GM19023 (cell line): ENCODE results near the gene KIAA1217.
"Not testable (repeated sequence)": the region's sequence is repeated elsewhere in the genome, so short reads cannot be mapped to it uniquely, and the experiment has no call there.

Experiments
- ATAC-seq: cut with Tn5 transposase; IDR thresholded peaks from one replicate; pipeline ENCODE4 v1.9.1; 2021; ENCODE audit warnings: mild to moderate bottlenecking, moderate library complexity; ENCODE audit not compliant: unreplicated experiment

KIAA1217 gene

DNA sequence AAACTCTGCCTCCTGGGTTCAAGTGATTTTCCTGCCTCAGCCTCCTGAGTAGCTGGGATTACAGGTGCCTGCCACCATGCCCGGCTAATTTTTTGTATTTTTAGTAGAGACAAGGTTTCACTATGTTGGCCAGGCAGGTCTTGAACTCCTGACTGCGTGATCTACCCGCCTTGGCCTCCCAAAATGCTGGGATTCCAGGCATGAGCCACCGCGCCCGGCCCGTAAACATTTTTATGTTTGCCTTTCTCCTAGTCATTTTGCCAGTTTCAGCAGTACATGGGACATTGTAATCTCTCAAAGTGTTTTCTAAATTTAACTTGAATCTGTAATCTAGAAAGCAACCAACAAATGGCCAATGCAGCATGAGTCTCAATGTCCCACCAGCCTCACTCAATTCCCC lies 128.8 kb downstream of the KIAA1217 start:
- not testable (repeated sequence) for ATAC-seq

DNA sequence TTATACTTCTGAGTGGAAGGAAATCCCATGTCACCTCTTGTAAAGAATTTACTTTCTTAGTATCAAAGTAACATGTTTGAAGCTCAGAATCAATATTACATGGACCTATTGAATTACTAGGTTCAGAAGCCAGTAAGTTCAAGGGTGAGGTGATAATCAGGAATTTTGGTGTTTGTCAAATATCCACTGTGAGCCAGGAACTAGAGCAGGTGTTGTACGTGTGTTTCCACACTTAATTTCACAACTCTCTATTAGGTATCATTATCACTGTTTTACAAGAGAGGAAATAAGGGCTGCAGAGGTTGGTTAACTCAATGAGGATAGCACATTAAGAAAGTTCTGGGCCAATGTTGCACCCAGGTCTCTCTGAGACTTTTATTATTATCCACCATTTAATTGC lies 130.4 kb downstream of the KIAA1217 start:
- ATAC-seq: no peak

- no peak for ATAC-seq
Observed at GRCh38 chr10:24340446-24340845, 131.5 kb downstream of the KIAA1217 start.

GRCh38 chr10:24340883-24341282 lies 131.9 kb downstream of the KIAA1217 start:
- no peak for ATAC-seq

GRCh38 chr10:24341371-24341770 lies 132.4 kb downstream of the KIAA1217 start:
- ATAC-seq: no peak

DNA sequence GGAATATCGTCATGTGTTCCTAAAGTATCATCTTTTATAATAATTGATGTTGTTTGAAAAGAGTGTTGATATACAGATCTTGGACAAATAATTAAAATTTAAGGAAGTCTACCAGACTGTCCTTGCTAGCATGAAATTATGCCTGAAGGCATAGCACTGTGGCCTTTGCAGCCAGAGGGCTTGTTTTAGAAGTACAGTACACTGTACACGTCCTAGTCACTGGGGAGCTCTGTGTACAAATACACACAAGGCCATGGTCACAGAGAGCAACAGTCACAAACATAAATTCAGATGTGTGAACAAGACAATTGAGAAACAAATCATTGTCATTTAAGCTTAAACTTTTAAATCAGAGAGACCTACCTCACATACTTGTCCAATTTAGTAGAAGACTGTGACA lies 133.0 kb downstream of the KIAA1217 start:
- ATAC-seq: no peak

DNA sequence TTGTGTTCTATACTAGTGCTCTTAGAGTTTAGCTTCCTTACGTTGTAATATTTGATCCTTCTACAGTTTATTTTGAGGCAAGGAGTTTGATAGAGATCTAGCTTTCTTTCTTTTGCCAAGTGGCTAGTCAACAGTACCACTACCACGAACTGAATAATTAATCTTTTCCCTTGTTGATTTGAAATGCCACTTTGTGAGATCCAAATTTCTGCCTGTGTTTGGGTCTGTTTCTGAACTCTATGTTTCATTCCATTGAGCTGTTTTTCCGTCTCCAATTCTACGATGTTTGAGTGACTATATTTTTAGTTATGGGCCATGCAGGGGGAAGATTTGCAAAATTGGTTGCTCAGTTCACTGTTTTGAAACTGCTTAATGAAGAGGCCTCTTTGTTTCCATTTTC lies 134.7 kb downstream of the KIAA1217 start:
- no peak for ATAC-seq

DNA sequence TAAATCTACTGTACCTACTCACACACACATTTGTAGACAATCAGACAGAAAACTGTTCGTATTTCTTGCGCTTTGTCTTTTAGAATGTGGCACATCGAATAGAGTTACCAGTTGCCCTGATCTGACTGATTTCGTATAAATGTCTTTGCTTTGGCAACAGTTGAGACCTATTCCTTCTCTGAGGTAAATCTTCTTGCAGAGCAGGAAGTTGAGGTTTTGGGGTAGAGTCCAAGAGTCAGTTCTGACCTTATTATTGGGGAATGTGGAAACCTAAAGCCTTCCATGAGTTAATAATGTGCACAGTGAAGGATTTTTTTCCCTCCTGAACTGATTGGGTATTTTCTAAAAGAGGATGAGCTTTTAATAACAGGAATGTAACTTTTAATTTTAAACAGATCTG lies 135.3 kb downstream of the KIAA1217 start:
- no peak for ATAC-seq

DNA sequence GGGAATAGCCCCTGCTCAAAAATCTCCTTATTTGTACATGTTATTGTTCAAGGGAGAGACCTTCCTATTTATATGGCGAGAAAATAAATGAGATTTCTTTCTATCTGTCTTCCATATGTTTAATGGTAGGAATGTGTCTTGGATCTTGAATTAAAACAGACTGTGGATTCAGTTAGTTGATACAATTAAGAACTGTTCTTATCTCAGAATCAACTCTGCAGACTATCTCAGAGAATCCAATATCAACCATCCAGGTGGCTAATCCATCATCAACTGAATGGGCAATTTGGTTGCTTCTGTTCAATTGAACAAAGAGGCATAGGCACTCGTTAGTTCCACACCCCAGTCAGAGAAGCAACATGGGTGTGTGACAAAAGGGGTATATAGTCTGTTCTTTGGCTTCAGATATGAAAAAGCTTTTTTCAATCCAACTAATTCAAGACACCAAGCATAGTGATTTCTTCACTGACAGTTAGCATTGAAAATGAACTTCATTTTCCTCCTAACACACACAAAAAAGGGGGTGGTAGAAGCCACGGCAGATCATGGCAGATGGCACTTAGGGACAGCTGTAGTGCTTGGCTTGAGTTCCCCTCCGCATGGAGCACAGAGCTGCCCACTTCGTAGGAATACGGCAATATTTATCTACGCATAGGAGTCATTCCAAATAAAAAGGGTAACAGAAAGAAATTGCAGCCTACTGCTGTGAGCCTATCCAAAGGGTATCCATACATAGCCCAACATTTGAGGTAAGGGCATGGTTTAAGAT lies 135.9 kb downstream of the KIAA1217 start:
- ATAC-seq: no peak

DNA sequence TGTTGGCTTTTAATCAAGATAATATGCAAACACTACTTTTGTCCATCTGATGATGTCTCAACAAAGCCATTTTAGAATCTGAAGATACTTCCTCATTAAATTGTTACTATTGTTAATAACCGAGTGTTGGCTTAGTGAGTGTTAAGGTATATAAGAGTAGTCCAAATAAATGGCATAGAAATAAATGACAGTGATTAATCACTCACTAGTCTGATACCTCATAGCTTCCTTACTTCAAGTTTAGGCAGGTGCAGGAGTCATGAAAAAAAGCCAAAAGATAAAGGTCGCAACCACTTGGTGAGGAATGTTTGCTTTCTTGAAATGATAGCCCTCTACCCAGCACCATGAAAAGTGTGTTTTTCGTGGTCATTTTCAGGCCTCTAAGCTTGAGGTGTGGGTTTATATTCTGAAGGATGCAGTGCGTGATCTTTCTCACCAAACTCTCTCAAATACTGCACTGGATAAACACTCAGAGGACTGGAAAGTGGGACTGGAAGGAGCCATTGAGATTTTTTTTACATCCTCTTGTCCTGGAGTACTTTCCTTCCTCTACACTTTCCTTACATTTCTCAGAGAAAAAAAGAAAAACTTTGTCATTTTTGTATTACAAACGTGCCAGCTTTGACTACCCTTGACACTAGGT lies 138.1 kb downstream of the KIAA1217 start:
- ATAC-seq: no peak

- no peak for ATAC-seq
Observed at GRCh38 chr10:24349379-24350001, 140.6 kb downstream of the KIAA1217 start.

GRCh38 chr10:24350070-24350921 lies 141.4 kb downstream of the KIAA1217 start:
- ATAC-seq: no peak

GRCh38 chr10:24350922-24351225 lies 141.9 kb downstream of the KIAA1217 start:
- ATAC-seq: not testable (repeated sequence)

- ATAC-seq: no peak
Observed at GRCh38 chr10:24351961-24352360, 143.0 kb downstream of the KIAA1217 start.

- no peak for ATAC-seq
Observed at GRCh38 chr10:24352399-24352798, 143.5 kb downstream of the KIAA1217 start.

DNA sequence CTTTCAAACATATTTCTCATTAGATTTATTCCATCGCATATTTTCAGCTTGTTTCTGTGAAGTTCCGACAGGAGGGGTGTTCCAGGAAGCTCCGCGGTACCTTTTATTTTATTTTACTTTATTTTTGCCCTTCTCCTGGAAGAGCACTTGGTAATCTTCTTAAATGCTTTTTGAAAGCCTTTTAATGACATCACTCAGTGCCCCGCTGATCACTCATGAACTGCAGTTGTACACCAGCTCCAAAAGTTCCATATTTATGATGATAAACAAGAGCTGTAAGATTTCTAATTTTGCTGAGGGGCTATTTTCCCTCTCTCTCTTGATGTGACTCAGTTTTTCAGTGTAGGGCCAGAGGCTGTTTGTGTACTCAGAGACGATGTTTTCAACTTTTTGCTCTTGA lies 144.4 kb downstream of the KIAA1217 start:
- no peak for ATAC-seq

DNA sequence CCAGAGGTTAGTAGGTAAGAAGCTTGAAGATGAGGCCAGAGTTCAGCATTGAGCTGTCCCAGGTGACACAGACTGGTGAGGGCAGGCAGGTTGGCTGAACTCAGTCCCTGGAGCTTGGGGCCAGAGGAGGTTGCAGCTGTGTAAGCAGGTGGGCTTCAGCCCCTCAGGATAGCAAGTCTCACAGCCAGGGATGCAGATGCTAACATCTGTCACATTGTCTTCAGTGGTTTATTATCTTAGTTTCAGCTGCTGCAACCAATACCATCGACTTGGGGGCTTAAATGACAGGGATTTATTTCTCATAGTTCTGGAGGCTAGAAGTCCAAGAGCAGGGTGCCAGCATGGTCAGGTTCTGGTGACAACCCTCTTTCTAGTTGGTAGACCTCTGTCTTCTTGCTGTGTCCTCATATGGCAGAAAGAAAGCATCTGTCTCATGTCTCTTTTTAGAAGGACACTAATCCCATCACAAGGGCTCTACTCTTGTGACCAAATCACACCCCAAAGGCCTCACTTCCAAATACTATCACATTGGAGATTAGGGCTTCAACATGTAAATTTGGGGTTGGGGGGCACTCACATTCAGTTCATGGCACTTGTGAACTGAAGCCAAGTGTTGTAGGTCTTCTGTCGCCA lies 146.2 kb downstream of the KIAA1217 start:
- no peak for ATAC-seq

DNA sequence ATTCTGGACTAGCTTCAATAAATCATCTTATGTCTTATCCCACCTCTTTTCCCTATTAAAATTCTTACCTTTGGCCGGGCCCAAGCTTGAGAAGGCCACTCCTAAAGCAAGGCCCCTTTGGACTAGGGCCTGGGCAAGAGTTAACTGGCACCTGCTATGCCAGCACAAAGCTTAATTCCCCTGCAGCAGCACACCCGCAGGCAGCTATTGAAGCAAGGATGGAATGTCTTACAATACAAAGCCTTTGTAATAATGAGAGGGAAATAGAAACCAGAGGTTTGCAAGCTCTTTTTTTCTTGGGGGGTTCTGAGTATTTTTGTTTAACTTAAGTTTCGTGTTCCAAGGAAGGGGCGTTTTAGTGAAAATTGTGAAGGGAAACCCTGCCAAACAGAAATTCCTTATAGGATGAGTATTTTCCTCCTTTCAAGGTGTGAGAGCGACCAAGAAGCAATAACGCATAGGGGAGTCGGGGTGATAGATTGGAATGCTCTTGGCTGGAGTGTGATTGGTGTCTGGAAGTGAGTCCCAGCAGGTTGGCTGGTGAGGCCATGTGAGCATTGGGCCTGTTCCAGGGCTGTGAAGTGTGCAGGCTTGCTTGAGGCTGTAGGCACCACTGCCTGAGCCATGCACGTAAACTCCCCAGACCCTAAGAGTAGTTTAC lies 148.5 kb downstream of the KIAA1217 start:
- no peak for ATAC-seq

DNA sequence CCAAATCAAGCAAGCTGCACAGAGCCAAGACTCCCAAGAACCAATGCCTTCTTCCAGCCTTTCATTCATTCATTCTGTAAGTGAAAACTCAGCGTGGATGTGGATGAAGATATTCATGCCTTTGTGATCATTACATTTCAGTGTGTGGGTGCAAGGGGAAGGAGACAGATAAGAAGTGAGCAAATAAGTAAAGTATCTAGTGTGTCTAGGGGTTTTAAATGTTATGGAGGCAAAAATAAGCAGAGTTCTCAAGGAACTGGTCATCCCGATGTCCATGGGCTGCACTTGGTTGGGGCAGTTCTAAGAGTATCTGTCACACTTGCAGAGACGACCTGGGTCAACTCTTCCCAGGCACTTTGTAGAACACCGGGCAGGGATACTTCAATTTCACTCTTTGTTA lies 149.1 kb downstream of the KIAA1217 start:
- no peak for ATAC-seq
